SK-N-SH treated with all-trans-retinoic acid at 6 μM for 48 hours (cell line): ENCODE measurements around the gene RNASE12.

Source experiments
- ATAC-seq: fragments of 200-7000 bp; cut with Tn5 transposase; 3 replicates; pipeline ENCODE4 v1.9.1; 2020; ENCODE audit warnings: mild to moderate bottlenecking, moderate library complexity
- ARNTL ChIP-seq: fragments of 450-650 bp; formaldehyde crosslinking; IDR thresholded peaks from 2 replicates; pipeline ENCODE4 v1.5.0; 2020; ENCODE audit warnings: low read depth, mild to moderate bottlenecking, moderate library complexity, borderline replicate concordance
- BACH2 ChIP-seq: fragments of 250-450 bp; sonication (Bioruptor Pico); IDR thresholded peaks from 2 replicates; pipeline ENCODE4 v1.9.0; 2021; ENCODE audit warnings: mild to moderate bottlenecking, borderline replicate concordance
- CSDC2 ChIP-seq: fragments of 250-450 bp; sonication (Bioruptor Pico); IDR thresholded peaks from 2 replicates; pipeline ENCODE4 v1.5.0; 2020; ENCODE audit warnings: mild to moderate bottlenecking, moderate library complexity
- ESRRG ChIP-seq: fragments of 250-450 bp; sonication (Bioruptor Pico); IDR thresholded peaks from 2 replicates; pipeline ENCODE4 v1.6.1; 2021; ENCODE audit warnings: mild to moderate bottlenecking
- GLIS3 ChIP-seq: fragments of 250-450 bp; sonication (Bioruptor Pico); IDR thresholded peaks from 2 replicates; pipeline ENCODE4 v1.5.0; 2020; ENCODE audit warnings: mild to moderate bottlenecking, moderate library complexity
- OSR1 ChIP-seq: fragments of 250-450 bp; sonication (Bioruptor Pico); IDR thresholded peaks from 2 replicates; pipeline ENCODE4 v1.8.0; 2022; ENCODE audit warnings: moderate library complexity, mild to moderate bottlenecking, inconsistent platforms
- PPARA ChIP-seq: fragments of 250-450 bp; sonication (Bioruptor Pico); IDR thresholded peaks from 2 replicates; pipeline ENCODE4 v1.5.0; 2020; ENCODE audit warnings: mild to moderate bottlenecking, borderline replicate concordance
- RARB ChIP-seq: fragments of 250-450 bp; sonication (Bioruptor Pico); IDR thresholded peaks from 2 replicates; pipeline ENCODE4 v1.8.0; 2021; ENCODE audit warnings: mild to moderate bottlenecking, moderate library complexity
- SNAI2 ChIP-seq: fragments of 250-450 bp; sonication (Bioruptor Pico); IDR thresholded peaks from 2 replicates; pipeline ENCODE4 v1.5.0; 2020; ENCODE audit warnings: mild to moderate bottlenecking, moderate library complexity
- TCF4 ChIP-seq: fragments of 250-450 bp; sonication (Bioruptor Pico); IDR thresholded peaks from 2 replicates; pipeline ENCODE4 v1.8.0; 2021; ENCODE audit warnings: mild to moderate bottlenecking, moderate library complexity, borderline replicate concordance
- TOX ChIP-seq: fragments of 250-450 bp; sonication (Bioruptor Pico); IDR thresholded peaks from 2 replicates; pipeline ENCODE4 v1.8.0; 2021; ENCODE audit warnings: mild to moderate bottlenecking, moderate library complexity, borderline replicate concordance
- ZFP3 ChIP-seq: fragments of 250-450 bp; sonication (Bioruptor Pico); IDR thresholded peaks from 2 replicates; pipeline ENCODE4 v1.5.0; 2020; ENCODE audit warnings: mild to moderate bottlenecking, moderate library complexity
- ZFP30 ChIP-seq: fragments of 450-650 bp; formaldehyde crosslinking; IDR thresholded peaks from 2 replicates; pipeline ENCODE4 v1.5.0; 2022; ENCODE audit warnings: mild to moderate bottlenecking, moderate library complexity
- ZNF565 ChIP-seq: fragments of 450-650 bp; formaldehyde crosslinking; conservative IDR thresholded peaks from 2 replicates; pipeline ENCODE4 v1.5.0; 2020; ENCODE audit warnings: low read depth, mild to moderate bottlenecking, moderate library complexity
- ZNF70 ChIP-seq: fragments of 450-650 bp; formaldehyde crosslinking; IDR thresholded peaks from 2 replicates; pipeline ENCODE4 v1.5.0; 2020; ENCODE audit warnings: mild to moderate bottlenecking, moderate library complexity
- ZNF8 ChIP-seq: fragments of 450-650 bp; formaldehyde crosslinking; IDR thresholded peaks from 2 replicates; pipeline ENCODE4 v1.5.0; 2020; ENCODE audit warnings: mild to moderate bottlenecking, moderate library complexity
- TF ChIP-seq, protein P1 (sequence below): fragments of 250-450 bp; sonication (Bioruptor Pico); IDR thresholded peaks from 2 replicates; pipeline ENCODE4 v1.8.0; 2021; ENCODE audit warnings: low read depth, mild to moderate bottlenecking, moderate library complexity, borderline replicate concordance
- TF ChIP-seq, protein P2 (sequence below): fragments of 250-450 bp; sonication (Bioruptor Pico); IDR thresholded peaks from 2 replicates; pipeline ENCODE4 v1.5.0; 2020; ENCODE audit warnings: mild to moderate bottlenecking, moderate library complexity
- TF ChIP-seq, protein P3 (sequence below): fragments of 250-450 bp; sonication (Bioruptor Pico); IDR thresholded peaks from 2 replicates; pipeline ENCODE4 v1.5.1; 2020; ENCODE audit warnings: low read depth, mild to moderate bottlenecking, moderate library complexity
- TF ChIP-seq, protein P4 (sequence below): fragments of 250-450 bp; sonication (Bioruptor Pico); IDR thresholded peaks from 2 replicates; pipeline ENCODE4 v1.5.1; 2021; ENCODE audit warnings: mild to moderate bottlenecking, moderate library complexity
- TF ChIP-seq, protein P5 (sequence below): fragments of 250-450 bp; sonication (Bioruptor Pico); IDR thresholded peaks from 2 replicates; pipeline ENCODE4 v1.8.0; 2020; ENCODE audit warnings: mild to moderate bottlenecking, moderate library complexity, borderline replicate concordance

The RNASE12 gene

DNA sequence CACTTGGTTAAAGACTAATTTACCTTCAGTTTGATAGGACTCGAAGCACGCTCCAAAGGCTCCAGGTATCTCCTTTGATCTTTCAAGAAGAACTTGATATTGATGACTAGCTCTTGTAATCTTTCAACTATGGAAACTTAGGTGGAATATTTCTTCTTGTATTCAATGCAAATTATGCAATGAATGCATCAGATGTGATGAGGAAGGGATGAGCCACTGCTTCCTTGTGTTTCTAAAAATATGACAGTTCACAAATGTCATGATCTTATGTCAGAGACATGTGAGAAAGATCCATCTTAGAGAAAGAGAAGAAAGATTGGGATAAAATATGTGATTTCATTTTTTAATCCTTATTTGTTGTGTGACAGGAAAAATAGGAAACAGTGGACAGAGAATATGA is 40.2 kb downstream of the RNASE12 start:
- no peak for ATAC-seq
- TF ChIP-seq, protein P1, sequence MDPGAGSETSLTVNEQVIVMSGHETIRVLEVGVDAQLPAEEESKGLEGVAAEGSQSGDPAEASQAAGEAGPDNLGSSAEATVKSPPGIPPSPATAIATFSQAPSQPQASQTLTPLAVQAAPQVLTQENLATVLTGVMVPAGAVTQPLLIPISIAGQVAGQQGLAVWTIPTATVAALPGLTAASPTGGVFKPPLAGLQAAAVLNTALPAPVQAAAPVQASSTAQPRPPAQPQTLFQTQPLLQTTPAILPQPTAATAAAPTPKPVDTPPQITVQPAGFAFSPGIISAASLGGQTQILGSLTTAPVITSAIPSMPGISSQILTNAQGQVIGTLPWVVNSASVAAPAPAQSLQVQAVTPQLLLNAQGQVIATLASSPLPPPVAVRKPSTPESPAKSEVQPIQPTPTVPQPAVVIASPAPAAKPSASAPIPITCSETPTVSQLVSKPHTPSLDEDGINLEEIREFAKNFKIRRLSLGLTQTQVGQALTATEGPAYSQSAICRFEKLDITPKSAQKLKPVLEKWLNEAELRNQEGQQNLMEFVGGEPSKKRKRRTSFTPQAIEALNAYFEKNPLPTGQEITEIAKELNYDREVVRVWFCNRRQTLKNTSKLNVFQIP (CRISPR knock-in tag), result no peak
- TF ChIP-seq PPARA (CRISPR knock-in tag) (no peak), TOX (CRISPR knock-in tag) (no peak), BACH2 (no peak), ZNF70 (CRISPR knock-in tag) (no peak), GLIS3 (no peak), ESRRG (CRISPR knock-in tag) (no peak), ARNTL (CRISPR knock-in tag) (no peak), SNAI2 (no peak), ZNF8 (CRISPR knock-in tag) (no peak), TCF4 (CRISPR knock-in tag) (no peak), CSDC2 (CRISPR knock-in tag) (no peak), ZFP3 (no peak), ZFP30 (CRISPR knock-in tag) (no peak), OSR1 (CRISPR knock-in tag) (no peak)
- TF ChIP-seq, protein P2, sequence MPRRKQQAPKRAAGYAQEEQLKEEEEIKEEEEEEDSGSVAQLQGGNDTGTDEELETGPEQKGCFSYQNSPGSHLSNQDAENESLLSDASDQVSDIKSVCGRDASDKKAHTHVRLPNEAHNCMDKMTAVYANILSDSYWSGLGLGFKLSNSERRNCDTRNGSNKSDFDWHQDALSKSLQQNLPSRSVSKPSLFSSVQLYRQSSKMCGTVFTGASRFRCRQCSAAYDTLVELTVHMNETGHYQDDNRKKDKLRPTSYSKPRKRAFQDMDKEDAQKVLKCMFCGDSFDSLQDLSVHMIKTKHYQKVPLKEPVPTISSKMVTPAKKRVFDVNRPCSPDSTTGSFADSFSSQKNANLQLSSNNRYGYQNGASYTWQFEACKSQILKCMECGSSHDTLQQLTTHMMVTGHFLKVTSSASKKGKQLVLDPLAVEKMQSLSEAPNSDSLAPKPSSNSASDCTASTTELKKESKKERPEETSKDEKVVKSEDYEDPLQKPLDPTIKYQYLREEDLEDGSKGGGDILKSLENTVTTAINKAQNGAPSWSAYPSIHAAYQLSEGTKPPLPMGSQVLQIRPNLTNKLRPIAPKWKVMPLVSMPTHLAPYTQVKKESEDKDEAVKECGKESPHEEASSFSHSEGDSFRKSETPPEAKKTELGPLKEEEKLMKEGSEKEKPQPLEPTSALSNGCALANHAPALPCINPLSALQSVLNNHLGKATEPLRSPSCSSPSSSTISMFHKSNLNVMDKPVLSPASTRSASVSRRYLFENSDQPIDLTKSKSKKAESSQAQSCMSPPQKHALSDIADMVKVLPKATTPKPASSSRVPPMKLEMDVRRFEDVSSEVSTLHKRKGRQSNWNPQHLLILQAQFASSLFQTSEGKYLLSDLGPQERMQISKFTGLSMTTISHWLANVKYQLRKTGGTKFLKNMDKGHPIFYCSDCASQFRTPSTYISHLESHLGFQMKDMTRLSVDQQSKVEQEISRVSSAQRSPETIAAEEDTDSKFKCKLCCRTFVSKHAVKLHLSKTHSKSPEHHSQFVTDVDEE (CRISPR knock-in tag), result no peak
- TF ChIP-seq, protein P3, sequence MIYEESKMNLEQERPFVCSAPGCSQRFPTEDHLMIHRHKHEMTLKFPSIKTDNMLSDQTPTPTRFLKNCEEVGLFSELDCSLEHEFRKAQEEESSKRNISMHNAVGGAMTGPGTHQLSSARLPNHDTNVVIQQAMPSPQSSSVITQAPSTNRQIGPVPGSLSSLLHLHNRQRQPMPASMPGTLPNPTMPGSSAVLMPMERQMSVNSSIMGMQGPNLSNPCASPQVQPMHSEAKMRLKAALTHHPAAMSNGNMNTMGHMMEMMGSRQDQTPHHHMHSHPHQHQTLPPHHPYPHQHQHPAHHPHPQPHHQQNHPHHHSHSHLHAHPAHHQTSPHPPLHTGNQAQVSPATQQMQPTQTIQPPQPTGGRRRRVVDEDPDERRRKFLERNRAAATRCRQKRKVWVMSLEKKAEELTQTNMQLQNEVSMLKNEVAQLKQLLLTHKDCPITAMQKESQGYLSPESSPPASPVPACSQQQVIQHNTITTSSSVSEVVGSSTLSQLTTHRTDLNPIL (CRISPR knock-in tag), result no peak
- TF ChIP-seq, protein P4, sequence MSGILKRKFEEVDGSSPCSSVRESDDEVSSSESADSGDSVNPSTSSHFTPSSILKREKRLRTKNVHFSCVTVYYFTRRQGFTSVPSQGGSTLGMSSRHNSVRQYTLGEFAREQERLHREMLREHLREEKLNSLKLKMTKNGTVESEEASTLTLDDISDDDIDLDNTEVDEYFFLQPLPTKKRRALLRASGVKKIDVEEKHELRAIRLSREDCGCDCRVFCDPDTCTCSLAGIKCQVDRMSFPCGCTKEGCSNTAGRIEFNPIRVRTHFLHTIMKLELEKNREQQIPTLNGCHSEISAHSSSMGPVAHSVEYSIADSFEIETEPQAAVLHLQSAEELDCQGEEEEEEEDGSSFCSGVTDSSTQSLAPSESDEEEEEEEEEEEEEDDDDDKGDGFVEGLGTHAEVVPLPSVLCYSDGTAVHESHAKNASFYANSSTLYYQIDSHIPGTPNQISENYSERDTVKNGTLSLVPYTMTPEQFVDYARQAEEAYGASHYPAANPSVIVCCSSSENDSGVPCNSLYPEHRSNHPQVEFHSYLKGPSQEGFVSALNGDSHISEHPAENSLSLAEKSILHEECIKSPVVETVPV, result no peak

DNA sequence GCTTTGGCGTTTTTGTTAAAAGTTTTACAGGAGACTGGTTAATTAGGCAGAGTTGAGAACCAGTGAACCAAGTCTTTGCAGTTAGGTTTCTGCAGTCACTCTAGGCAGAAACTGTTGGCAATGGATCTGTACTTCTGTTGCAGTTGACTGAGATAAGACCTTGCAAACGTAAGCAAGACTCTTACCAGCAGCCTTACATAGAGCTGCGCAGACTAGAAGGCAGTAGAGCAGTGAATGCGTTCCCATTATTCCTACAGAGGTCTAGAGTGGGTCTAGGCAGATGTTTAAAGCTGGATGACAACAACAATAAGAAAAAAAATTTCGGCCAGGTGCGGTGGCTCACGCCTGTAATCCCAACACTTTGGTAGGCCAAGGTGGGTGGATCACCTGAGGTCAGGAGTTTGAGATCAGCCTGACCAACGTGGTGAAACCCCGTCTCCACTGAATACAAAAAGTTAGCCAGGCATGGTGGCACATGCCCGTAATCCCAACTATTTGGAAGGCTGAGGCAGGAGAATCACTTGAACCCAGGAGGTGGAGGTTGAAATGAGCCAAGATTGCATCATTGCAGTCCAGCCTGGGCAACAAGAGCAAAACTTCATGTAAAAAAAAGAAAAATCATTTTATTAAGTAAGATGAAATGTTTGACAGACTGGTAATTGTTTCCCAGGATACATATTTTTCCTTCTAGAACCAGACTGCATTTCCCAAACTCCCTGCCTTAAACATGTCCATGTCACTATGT is 42.6 kb downstream of the RNASE12 start:
- TF ChIP-seq CSDC2 (CRISPR knock-in tag), result no peak
- TF ChIP-seq, protein P4, result no peak
- TF ChIP-seq RARB (CRISPR knock-in tag), result no peak
- no peak for TF ChIP-seq PPARA (CRISPR knock-in tag)
- TF ChIP-seq, protein P5, sequence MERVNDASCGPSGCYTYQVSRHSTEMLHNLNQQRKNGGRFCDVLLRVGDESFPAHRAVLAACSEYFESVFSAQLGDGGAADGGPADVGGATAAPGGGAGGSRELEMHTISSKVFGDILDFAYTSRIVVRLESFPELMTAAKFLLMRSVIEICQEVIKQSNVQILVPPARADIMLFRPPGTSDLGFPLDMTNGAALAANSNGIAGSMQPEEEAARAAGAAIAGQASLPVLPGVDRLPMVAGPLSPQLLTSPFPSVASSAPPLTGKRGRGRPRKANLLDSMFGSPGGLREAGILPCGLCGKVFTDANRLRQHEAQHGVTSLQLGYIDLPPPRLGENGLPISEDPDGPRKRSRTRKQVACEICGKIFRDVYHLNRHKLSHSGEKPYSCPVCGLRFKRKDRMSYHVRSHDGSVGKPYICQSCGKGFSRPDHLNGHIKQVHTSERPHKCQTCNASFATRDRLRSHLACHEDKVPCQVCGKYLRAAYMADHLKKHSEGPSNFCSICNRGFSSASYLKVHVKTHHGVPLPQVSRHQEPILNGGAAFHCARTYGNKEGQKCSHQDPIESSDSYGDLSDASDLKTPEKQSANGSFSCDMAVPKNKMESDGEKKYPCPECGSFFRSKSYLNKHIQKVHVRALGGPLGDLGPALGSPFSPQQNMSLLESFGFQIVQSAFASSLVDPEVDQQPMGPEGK (CRISPR knock-in tag), result no peak
- no peak for TF ChIP-seq ARNTL (CRISPR knock-in tag)
- TF ChIP-seq, protein P2 (CRISPR knock-in tag), result no peak
- TF ChIP-seq, protein P3 (CRISPR knock-in tag), result no peak
- no peak for TF ChIP-seq TOX (CRISPR knock-in tag)
- TF ChIP-seq ZFP3, result no peak
- TF ChIP-seq TCF4 (CRISPR knock-in tag), result no peak
- no peak for TF ChIP-seq GLIS3
- no peak for TF ChIP-seq ZNF70 (CRISPR knock-in tag)
- no peak for TF ChIP-seq ZNF565 (CRISPR knock-in tag)
- no peak for TF ChIP-seq BACH2
- no peak for TF ChIP-seq ESRRG (CRISPR knock-in tag)
- no peak for ATAC-seq
